KMS-11 (cell line): ENCODE results near the gene CDC73.
A peak's percentile ranks its signal among the peaks of the same experiment; 100 is the strongest.

ENCODE experiments used
- H2AFZ ChIP-seq: fragments of 200-600 bp; sonication (generic); 2 replicates; pipeline ENCODE4 v1.6.1; 2016; ENCODE audit warnings: antibody characterized with exemption, mixed run types, low read depth
- H3K27ac ChIP-seq: fragments of 200-600 bp; sonication (generic); 2 replicates; pipeline ENCODE4 v1.6.1; 2016; ENCODE audit warnings: mild to moderate bottlenecking, mixed run types
- H3K27me3 ChIP-seq: fragments of 200-600 bp; sonication (generic); 2 replicates; pipeline ENCODE4 v1.6.1; 2017; ENCODE audit warnings: mild to moderate bottlenecking, low read depth, mixed run types, moderate library complexity; ENCODE audit not compliant: insufficient read depth
- H3K36me3 ChIP-seq: fragments of 200-600 bp; sonication (generic); 2 replicates; pipeline ENCODE4 v1.6.1; 2017; ENCODE audit warnings: mild to moderate bottlenecking, mixed run types; ENCODE audit not compliant: insufficient read depth
- H3K4me1 ChIP-seq: fragments of 200-600 bp; sonication (generic); 2 replicates; pipeline ENCODE4 v1.6.1; 2016; ENCODE audit warnings: mild to moderate bottlenecking, low read depth, mixed run types; ENCODE audit not compliant: poor library complexity, severe bottlenecking
- H3K4me2 ChIP-seq: fragments of 200-600 bp; sonication (generic); 2 replicates; pipeline ENCODE4 v1.7.0; 2016; ENCODE audit warnings: mild to moderate bottlenecking, mixed run types
- H3K4me3 ChIP-seq: fragments of 200-600 bp; sonication (generic); IDR thresholded peaks from 2 replicates; pipeline ENCODE4 v1.6.1; 2017; ENCODE audit warnings: low read depth, low read length, mixed read lengths; ENCODE audit not compliant: insufficient read depth
- H3K79me2 ChIP-seq: fragments of 200-600 bp; sonication (generic); 2 replicates; pipeline ENCODE4 v1.6.1; 2016; ENCODE audit warnings: low read depth, mixed run types; ENCODE audit not compliant: insufficient read depth
- H3K9ac ChIP-seq: fragments of 200-600 bp; sonication (generic); 2 replicates; pipeline ENCODE4 v1.6.1; 2016; ENCODE audit warnings: mild to moderate bottlenecking, mixed run types
- H4K20me1 ChIP-seq: fragments of 200-600 bp; sonication (generic); 2 replicates; pipeline ENCODE4 v1.6.1; 2016; ENCODE audit warnings: mild to moderate bottlenecking, mixed run types; ENCODE audit not compliant: insufficient read depth
- TF ChIP-seq, protein P1 (sequence below): fragments of 200-600 bp; sonication (generic); conservative IDR thresholded peaks from 2 replicates; pipeline ENCODE4 v1.6.1; 2017; ENCODE audit warnings: low read depth, mild to moderate bottlenecking, antibody characterized with exemption, low read length, moderate library complexity, mixed read lengths

The CDC73 gene

DNA sequence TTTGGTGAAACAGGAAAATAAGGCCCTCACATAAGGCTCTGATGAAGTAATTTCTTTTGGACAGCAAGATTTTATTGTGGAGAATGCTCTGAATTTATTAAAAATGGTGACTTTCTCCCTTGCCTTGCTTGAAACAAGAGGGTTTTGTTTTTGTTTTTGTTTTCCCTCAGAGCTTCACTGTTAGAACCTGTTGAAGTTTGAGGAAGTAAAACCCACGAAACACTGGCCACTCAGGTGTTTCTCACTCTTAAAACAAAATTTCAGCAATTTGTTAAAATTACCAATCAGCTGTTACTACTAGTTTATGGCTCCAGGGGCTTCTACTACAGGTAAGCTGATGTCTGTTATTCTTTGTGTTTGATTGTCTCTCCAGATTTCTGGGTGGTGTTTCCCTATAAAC, 177.2 kb downstream of the CDC73 start:
- no peak overlapping the region for H2AFZ ChIP-seq
- H3K27ac ChIP-seq, result no peak overlapping the region
- TF ChIP-seq, protein P1, sequence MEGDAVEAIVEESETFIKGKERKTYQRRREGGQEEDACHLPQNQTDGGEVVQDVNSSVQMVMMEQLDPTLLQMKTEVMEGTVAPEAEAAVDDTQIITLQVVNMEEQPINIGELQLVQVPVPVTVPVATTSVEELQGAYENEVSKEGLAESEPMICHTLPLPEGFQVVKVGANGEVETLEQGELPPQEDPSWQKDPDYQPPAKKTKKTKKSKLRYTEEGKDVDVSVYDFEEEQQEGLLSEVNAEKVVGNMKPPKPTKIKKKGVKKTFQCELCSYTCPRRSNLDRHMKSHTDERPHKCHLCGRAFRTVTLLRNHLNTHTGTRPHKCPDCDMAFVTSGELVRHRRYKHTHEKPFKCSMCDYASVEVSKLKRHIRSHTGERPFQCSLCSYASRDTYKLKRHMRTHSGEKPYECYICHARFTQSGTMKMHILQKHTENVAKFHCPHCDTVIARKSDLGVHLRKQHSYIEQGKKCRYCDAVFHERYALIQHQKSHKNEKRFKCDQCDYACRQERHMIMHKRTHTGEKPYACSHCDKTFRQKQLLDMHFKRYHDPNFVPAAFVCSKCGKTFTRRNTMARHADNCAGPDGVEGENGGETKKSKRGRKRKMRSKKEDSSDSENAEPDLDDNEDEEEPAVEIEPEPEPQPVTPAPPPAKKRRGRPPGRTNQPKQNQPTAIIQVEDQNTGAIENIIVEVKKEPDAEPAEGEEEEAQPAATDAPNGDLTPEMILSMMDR, result no peak
- H3K4me3 ChIP-seq, result no peak overlapping the region
- H3K27me3 ChIP-seq, result no peaks in the 10 kb centered on the region
- H3K4me1 ChIP-seq, result peaks cover 15% of the 10 kb centered on the region
- no peaks in the 10 kb centered on the region for H4K20me1 ChIP-seq
- H3K36me3 ChIP-seq, result no peaks in the 10 kb centered on the region
- H3K4me2 ChIP-seq, result no peak overlapping the region
- H3K79me2 ChIP-seq, result no peaks in the 10 kb centered on the region
- H3K9ac ChIP-seq, result no peak overlapping the region

DNA sequence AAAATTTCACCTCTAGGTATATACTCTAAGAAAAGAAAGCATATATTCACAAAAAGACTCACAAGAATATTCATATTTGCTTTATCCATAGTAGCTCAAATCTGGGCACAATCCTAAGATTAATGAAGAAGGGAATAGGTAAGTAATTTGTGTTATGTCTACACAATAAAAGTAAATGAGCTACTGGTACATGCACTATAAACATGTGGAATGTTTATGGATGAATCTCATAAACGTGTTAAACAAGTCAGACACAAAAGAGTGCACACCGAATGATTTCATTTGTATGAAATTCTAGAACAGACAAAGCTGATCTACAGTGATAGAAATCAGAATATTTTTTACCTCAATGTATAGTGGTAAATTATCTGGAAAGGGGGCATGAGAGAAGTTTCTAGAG, 179.9 kb downstream of the CDC73 start:
- no peak overlapping the region for H3K27ac ChIP-seq
- H3K4me1 ChIP-seq, result peaks cover 33% of the 10 kb centered on the region
- H3K4me3 ChIP-seq, result no peak overlapping the region
- no peaks in the 10 kb centered on the region for H4K20me1 ChIP-seq
- H3K79me2 ChIP-seq, result no peaks in the 10 kb centered on the region
- no peak overlapping the region for H3K4me2 ChIP-seq
- H2AFZ ChIP-seq, result no peak overlapping the region
- TF ChIP-seq, protein P1, result no peak
- no peak overlapping the region for H3K9ac ChIP-seq
- no peaks in the 10 kb centered on the region for H3K36me3 ChIP-seq
- no peaks in the 10 kb centered on the region for H3K27me3 ChIP-seq

DNA sequence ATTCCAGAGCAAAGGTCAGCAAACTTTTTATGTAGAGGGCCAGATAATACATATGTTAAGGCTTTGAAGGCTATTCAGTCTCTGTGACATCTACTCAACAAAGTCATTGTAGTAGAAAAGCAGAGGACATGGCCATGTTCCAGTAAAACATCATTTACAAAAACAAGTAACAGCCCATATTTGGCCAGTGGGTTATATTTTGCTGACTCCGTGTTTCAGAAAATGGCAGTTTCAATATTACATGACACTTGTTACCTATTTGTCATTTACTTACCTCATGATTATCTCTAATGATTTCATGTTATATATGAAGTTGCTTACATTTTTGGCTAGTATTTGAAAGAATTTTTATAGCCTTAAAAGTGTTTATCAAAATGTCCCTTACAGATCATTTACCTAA, 182.0 kb downstream of the CDC73 start:
- Histone ChIP-seq H3K4me3 (no peak overlapping the region), H3K36me3 (no peaks in the 10 kb centered on the region), H3K27me3 (no peaks in the 10 kb centered on the region), H3K9ac (no peak overlapping the region), H3K4me2 (peak overlapping the region; percentile 52), H4K20me1 (no peaks in the 10 kb centered on the region), H3K79me2 (no peaks in the 10 kb centered on the region), H3K4me1 (peaks cover 33% of the 10 kb centered on the region), H3K27ac (peak overlapping the region; percentile 6; the same call in 1 of the 2 replicates), H2AFZ (0 out of 2 replicates have a peak overlapping the region, but pooled peaks have one; percentile 3)
- TF ChIP-seq, protein P1, result no peak
